Subcutaneous adipose tissue (tissue), 4 donors: Measurements from ENCODE around the gene KRT4. TPM values are rescaled to one million over a fixed set of nuclear protein-coding genes. Genes with fewer than 3 reads are reported as not detected.

Source experiments
- CTCF ChIP-seq: fragments of 450-650 bp; IDR thresholded peaks from one replicate; pipeline ENCODE4 v1.5.1; 2016; ENCODE audit warnings: low read depth, mild to moderate bottlenecking, control low read depth, antibody characterized with exemption, moderate library complexity
- total RNA-seq, 4 donors: library from RNA; depleted of rRNA; stranded (reverse); fragments of >200 nt; gene quantifications; one replicate each; pipeline ENCODE4 v1.1.0, GENCODE V29; 2016

KRT4 gene
- total RNA-seq, 4 donors from 2014 or later: not detected

GRCh38 chr12:52839436-52840105 is 25.7 kb upstream of the KRT4 start:
- TF ChIP-seq CTCF: no peak

GRCh38 chr12:52838609-52839435 is 24.9 kb upstream of the KRT4 start:
- no peak for TF ChIP-seq CTCF

- TF ChIP-seq CTCF: no peak
These were observed 24.1 kb upstream of the KRT4 start for GRCh38 chr12:52837781-52838608.

- no peak for TF ChIP-seq CTCF
These were observed 23.5 kb upstream of the KRT4 start for GRCh38 chr12:52837413-52837741.

GRCh38 chr12:52836491-52837412 is 22.8 kb upstream of the KRT4 start:
- TF ChIP-seq CTCF: no peak

GRCh38 chr12:52836042-52836466 is 22.1 kb upstream of the KRT4 start:
- TF ChIP-seq CTCF: no peak
